IMR-90 (cell line): ENCODE measurements around the gene TPD52L2. TPM values are rescaled to one million over a fixed set of nuclear protein-coding genes. Genes with fewer than 3 reads are reported as not detected.

Source experiments
- FOS ChIP-seq: fragments of 150-350 bp; IDR thresholded peaks from 2 replicates; pipeline ENCODE4 v1.6.1; 2016; ENCODE audit warnings: low read depth, low read length
- MAZ ChIP-seq: IDR thresholded peaks from 2 replicates; pipeline ENCODE4 v1.6.1; 2012; ENCODE audit warnings: low read depth, mild to moderate bottlenecking, low read length, improper control_type of control experiment, moderate library complexity, borderline replicate concordance
- RAD21 ChIP-seq: IDR thresholded peaks from 2 replicates; pipeline ENCODE4 v1.6.1; 2012; ENCODE audit warnings: low read length, improper control_type of control experiment
- RCOR1 ChIP-seq: IDR thresholded peaks from 2 replicates; pipeline ENCODE4 v1.6.1; 2012; ENCODE audit warnings: mild to moderate bottlenecking, low read length, improper control_type of control experiment; ENCODE audit not compliant: insufficient replicate concordance
- polyA plus RNA-seq, 3 experiments: library from polyadenylated mRNA; depleted of rRNA; stranded (reverse); fragments of >200 nt; gene quantifications; 2 replicates each; pipeline ENCODE4 v1.2.3, GENCODE V29; 2012; ENCODE audit warnings: low replicate concordance in 1 of 3
- total RNA-seq: library from RNA; depleted of rRNA; stranded (reverse); fragments of >200 nt; gene quantifications from 2 replicates; pipeline ENCODE4 v1.2.3, GENCODE V29; 2012
- TF ChIP-seq, protein P1 (sequence below): conservative IDR thresholded peaks from 2 replicates; pipeline ENCODE4 v1.5.1; 2012; ENCODE audit warnings: mild to moderate bottlenecking, low read depth, low read length, improper control_type of control experiment

TPD52L2 gene
- total and polyA plus RNA-seq, 2 of the 4 experiments (the other 2 are of a cell fraction) = 113 to 189 TPM

DNA sequence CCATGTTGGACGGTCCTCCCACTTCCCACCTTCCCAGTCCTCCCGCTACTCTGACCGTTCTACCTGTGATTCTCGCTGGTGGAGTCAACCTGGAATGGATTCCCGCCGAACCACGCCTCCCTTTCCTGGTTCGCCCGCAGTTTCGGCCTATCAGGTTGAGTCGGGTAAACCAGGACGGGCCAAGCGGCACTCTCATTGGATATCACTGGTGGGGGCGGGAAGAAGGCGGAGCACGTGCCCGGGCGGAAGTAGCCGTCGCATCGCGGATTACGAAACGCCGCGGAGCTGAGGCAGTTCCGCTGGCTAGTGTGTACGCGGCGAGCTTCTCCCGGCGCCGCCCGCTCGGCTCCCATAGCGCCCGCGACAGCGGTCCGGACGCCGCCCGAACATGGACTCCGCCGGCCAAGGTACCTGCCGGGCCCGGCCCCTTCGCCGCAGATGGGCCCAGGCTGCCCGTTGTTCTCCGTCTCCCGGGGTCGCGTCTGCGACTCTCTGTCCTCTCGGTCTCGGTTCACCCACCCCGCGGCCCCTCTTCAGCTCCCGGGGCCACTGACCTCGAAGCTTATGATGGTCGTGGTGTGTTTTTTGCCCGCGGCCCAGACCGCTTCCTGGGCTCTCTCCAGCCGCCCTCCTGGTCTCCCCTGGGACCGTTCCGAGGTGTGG is at the start of gene TPD52L2 (continued):
- TF ChIP-seq, protein P1, sequence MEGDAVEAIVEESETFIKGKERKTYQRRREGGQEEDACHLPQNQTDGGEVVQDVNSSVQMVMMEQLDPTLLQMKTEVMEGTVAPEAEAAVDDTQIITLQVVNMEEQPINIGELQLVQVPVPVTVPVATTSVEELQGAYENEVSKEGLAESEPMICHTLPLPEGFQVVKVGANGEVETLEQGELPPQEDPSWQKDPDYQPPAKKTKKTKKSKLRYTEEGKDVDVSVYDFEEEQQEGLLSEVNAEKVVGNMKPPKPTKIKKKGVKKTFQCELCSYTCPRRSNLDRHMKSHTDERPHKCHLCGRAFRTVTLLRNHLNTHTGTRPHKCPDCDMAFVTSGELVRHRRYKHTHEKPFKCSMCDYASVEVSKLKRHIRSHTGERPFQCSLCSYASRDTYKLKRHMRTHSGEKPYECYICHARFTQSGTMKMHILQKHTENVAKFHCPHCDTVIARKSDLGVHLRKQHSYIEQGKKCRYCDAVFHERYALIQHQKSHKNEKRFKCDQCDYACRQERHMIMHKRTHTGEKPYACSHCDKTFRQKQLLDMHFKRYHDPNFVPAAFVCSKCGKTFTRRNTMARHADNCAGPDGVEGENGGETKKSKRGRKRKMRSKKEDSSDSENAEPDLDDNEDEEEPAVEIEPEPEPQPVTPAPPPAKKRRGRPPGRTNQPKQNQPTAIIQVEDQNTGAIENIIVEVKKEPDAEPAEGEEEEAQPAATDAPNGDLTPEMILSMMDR = no peak
- peak; percentile 53; the same call in 1 of the 2 replicates for TF ChIP-seq MAZ
- TF ChIP-seq RCOR1 = no peak
- no peak for TF ChIP-seq FOS
- TF ChIP-seq RAD21 = no peak
